AG04450 (cell line): ENCODE measurements around the gene MYBPH. TPM values are rescaled to one million over a fixed set of nuclear protein-coding genes. Genes with fewer than 3 reads are reported as not detected.

Experiments used
- CTCF ChIA-PET: fragments of 300-600, 350-600 bp; formaldehyde crosslinking; extraction: SDS; loops from one replicate; lab custom pipeline; 2022; ENCODE audit warnings: antibody characterized with exemption, inconsistent platforms; lab: Charles Lee
- POLR2A ChIA-PET: fragments of 350-600 bp; formaldehyde crosslinking; extraction: SDS; loops from one replicate; lab custom pipeline; 2021; ENCODE audit warnings: antibody characterized with exemption, inconsistent platforms; lab: Yijun Ruan, JAX
- DNase-seq: peaks from one replicate; pipeline ENCODE4 v3.0.0-alpha.2; 2011; ENCODE audit warnings: low read depth, low spot score
- H3K27ac ChIP-seq: one replicate; pipeline ENCODE4 v1.5.1; 2012; ENCODE audit warnings: low read depth, low read length, control low read depth
- H3K27me3 ChIP-seq: one replicate; pipeline ENCODE4 v1.6.0; 2012; ENCODE audit warnings: low read length; ENCODE audit not compliant: control insufficient read depth, insufficient read depth
- H3K4me3 ChIP-seq: 2 replicates; pipeline ENCODE4 v1.5.1; 2011; ENCODE audit warnings: mild to moderate bottlenecking, low read depth, low read length, control low read depth
- H3K9me3 ChIP-seq: 2 replicates; pipeline ENCODE4 v1.5.1; 2012; ENCODE audit warnings: low read length; ENCODE audit not compliant: control insufficient read depth, insufficient read depth
- CTCF ChIP-seq: IDR thresholded peaks from 2 replicates; pipeline ENCODE4 v1.5.1; 2011; ENCODE audit warnings: low read depth, low read length, control low read depth, inconsistent platforms
- polyA plus RNA-seq: library from polyadenylated mRNA; depleted of rRNA; stranded (reverse); fragments of >200 nt; gene quantifications from 2 replicates; pipeline ENCODE4 v1.2.3, GENCODE V29; 2011

Gene MYBPH
- polyA plus RNA-seq, 1 experiment = 0.04 TPM

GRCh38 chr1:203215573-203215972 lies 39.9 kb upstream of the MYBPH start:
- CTCF ChIA-PET = interaction anchor here (0.6 to 9.0 kb wide), 20 partner anchors 9 to 1135 kb away, joined by 3 to 253 read pairs (median 6); partner anchors contain the start of genes ADORA1 and MYOG
- no peak for TF ChIP-seq CTCF
- H3K27me3 ChIP-seq = peaks cover 36% of the 10 kb centered on the region
- POLR2A ChIA-PET = interaction anchor here (0.6 to 1.0 kb wide), 3 partner anchors 88 to 175 kb away, joined by 3 to 4 read pairs (median 3); no protein-coding TSS in a partner anchor
- no peak for DNase-seq
- H3K4me3 ChIP-seq = no peak overlapping the region
- no peaks in the 10 kb centered on the region for H3K9me3 ChIP-seq
- no peak overlapping the region for H3K27ac ChIP-seq

GRCh38 chr1:203214871-203215270 lies 39.2 kb upstream of the MYBPH start:
- no peak for TF ChIP-seq CTCF
- no peak overlapping the region for H3K4me3 ChIP-seq
- peaks cover 35% of the 10 kb centered on the region for H3K27me3 ChIP-seq
- ChIA-PET CTCF (interaction anchor here (0.6 to 9.0 kb wide), 12 partner anchors 10 to 175 kb away, joined by 3 to 253 read pairs (median 14); partner anchors contain the start of gene ADORA1), POLR2A (no interaction called here)
- H3K27ac ChIP-seq = no peak overlapping the region
- DNase-seq = no peak
- H3K9me3 ChIP-seq = no peaks in the 10 kb centered on the region

- no peak for TF ChIP-seq CTCF
- no peak overlapping the region for H3K27ac ChIP-seq
- no peak for DNase-seq
- ChIA-PET POLR2A (no interaction called here), CTCF (interaction anchor here (0.5 to 9.0 kb wide), 3 partner anchors 55 to 1454 kb away, joined by 4 to 253 read pairs (median 41); no protein-coding TSS in a partner anchor)
- no peak overlapping the region for H3K4me3 ChIP-seq
- H3K9me3 ChIP-seq = no peaks in the 10 kb centered on the region
- H3K27me3 ChIP-seq = peaks cover 20% of the 10 kb centered on the region
These were observed 37.5 kb upstream of the MYBPH start for GRCh38 chr1:203213126-203213525.

GRCh38 chr1:203211812-203212211 lies 36.2 kb upstream of the MYBPH start:
- Histone ChIP-seq H3K27ac (no peak overlapping the region), H3K4me3 (no peak overlapping the region), H3K27me3 (peaks cover 12% of the 10 kb centered on the region), H3K9me3 (no peaks in the 10 kb centered on the region)
- TF ChIP-seq CTCF = no peak
- ChIA-PET POLR2A (no interaction called here), CTCF (interaction anchor here (1.5 to 9.0 kb wide), 4 partner anchors 39 to 172 kb away, joined by 4 to 253 read pairs (median 6); no protein-coding TSS in a partner anchor)
- no peak for DNase-seq

GRCh38 chr1:203210988-203211387 lies 35.4 kb upstream of the MYBPH start:
- POLR2A ChIA-PET = no interaction called here
- no peak overlapping the region for H3K4me3 ChIP-seq

More at GRCh38 chr1:203210988-203211387, 35.4 kb upstream of the MYBPH start:
- Histone ChIP-seq H3K27ac (no peak overlapping the region), H3K27me3 (peaks cover 7% of the 10 kb centered on the region), H3K9me3 (no peaks in the 10 kb centered on the region)
- CTCF ChIA-PET = interaction anchor here (0.6 to 9.0 kb wide), 5 partner anchors 38 to 171 kb away, joined by 3 to 253 read pairs (median 5); no protein-coding TSS in a partner anchor
- no peak for TF ChIP-seq CTCF
- DNase-seq = no peak
